NCI-H2029 (cell line): ENCODE data around the gene TNS3.

Source experiments
- DNase-seq: peaks from one replicate; lab custom pipeline; 2025; lab: John Stamatoyannopoulos, UW

TNS3 gene

DNA sequence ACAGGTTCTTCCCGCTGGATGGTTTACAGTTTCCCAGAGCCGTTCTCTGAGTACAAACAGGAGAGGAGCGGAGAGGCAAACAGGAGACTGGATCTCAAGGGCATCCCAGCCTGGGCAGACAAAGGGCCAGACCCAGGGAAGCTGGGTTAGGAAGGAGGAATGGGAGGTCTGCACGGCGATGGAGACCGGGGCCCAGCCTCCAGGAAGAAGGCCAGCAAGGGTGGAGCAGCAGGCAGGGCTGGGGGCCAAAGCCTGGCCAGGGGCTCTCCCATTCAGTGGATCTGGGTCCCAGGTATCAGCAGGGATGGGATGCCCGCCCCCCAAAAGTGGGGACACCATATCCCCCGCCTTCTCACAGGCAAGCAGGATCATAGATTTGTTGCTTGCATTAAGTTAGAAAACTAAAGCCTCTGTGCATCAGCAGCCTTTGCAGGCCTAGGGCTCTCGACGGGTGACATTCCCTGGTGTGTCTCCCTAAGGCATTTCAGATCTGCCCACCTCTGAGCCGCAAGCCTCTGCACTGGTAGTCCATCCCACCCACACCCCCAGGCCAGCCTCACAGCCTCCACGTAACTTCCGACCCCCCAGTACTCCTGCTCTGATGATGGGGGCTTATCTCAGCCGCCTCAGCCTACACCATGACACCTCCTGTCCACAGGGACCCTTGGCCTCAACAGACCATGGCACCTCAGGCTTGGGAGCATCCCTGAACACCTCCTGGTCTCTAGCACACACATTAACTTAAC, 59.9 kb downstream of the TNS3 start:
- no peak for DNase-seq

- no peak for DNase-seq
Measured at GRCh38 chr7:47521011-47521795, 60.7 kb downstream of the TNS3 start.

- DNase-seq = no peak
Measured at GRCh38 chr7:47520406-47520805, 61.5 kb downstream of the TNS3 start.

DNA sequence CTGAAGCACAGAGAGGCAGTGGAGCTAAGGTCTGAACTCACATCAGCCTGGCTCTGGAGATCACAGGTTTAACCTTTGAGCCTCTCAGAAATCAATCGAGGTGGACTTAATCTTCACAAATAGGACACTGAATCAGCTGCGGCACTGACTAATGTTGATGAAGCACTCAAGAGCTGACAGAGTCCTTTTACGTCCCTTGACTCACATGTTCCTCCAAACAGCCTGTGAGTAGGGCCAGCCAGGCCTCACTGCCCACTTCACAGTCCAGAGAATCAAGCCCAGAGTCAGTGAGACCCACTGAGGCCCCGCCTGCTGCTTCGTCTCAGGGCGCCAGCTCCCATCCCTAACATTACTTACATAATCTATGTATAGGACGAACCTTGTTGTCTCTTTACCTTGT, 63.1 kb downstream of the TNS3 start:
- no peak for DNase-seq

- DNase-seq = no peak
Measured at GRCh38 chr7:47517821-47518480, 64.0 kb downstream of the TNS3 start.

DNA sequence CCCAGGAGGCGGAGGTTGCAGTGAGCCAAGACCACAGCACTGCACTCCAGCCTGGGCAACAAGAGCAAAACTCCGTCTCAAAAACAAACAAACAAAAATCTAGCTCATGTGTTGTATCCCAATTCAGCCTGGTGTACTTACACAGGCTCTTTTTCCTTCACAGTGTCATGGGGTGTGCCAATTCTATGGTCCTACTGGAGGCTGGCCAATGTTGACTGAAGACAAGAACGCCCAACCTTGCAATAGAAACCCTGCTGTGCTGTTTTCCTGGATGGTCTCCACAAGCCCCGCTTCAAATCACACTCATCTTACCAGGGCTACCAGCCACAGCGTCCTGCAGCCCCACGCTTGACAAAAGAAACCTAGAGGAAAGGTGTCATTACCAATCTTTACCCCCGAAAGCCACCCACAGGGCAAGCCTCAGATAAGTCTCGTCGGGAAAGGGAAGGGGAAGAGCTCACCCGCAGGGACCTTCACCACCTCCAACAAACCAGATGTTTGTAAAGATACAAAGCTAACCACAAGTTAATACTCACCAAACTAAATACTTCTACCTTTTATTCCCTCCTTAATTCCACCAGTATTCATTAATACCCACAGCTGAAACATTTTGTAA, 64.8 kb downstream of the TNS3 start:
- DNase-seq = peak; percentile 78

DNA sequence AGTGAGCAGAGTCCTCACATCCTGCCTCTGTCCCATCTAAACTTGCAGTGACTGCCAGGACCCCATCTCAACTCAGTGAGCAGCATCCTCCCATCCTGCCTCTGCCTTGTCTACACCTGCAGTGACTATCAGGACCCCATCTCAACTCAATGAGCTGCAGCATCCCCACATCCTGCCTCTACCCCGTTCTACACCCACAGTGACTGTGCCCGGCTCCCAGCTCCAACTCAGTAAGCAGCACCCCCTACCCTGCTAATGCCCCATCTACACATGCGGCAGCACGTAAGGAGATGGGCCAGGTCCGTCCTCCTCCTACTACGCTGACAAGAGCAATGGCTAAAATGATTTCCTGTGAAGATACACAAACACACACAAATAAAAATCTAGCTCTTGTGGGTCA, 65.5 kb downstream of the TNS3 start:
- no peak for DNase-seq

DNA sequence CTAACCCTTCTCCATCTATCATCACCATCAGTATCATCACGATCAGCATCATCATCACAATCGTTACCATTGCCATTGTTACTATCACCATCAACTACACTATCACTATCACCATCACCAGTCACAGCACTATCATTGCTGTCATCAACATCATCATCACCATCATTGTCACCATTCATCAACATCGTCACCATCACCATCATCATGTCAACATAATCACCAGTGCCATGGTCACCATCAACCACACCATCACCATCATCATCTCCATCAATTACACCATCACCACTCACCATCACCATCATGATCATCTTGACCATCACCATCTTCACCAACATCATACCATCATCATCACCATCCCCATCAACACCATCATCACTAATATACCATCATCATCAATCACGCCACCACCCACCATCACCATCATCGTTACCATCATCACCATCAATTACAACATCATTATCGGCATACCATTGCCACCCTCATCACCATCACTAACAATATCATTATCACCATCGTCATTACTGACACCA, 66.5 kb downstream of the TNS3 start:
- no peak for DNase-seq

GRCh38 chr7:47514818-47515217, 67.1 kb downstream of the TNS3 start:
- DNase-seq = no peak

- DNase-seq = no peak
Measured at GRCh38 chr7:47514367-47514766, 67.5 kb downstream of the TNS3 start.

DNA sequence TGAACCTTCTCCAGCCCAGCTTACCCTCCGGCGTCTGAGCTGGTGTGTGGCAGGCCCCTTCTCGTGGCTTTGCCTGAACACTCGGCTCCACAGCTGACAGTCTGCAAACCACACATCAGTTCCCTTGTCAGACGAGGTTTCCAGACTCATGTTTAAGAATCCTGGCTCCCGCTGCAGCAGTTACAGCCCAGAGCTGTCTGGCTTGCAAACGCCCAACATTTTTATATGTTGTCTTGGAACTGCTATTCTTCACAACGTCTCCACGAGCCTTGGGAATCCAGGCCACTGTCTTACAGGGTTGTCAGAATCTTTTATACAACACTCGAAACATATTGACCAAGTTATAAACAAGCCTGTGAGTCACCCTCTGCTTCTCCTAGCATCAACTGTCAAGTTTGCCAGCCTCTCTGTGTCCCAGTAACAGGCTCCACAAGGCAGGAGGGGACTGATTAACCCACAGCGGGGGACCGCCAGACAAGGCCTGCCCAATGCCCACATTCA, 68.1 kb downstream of the TNS3 start:
- DNase-seq = no peak

DNA sequence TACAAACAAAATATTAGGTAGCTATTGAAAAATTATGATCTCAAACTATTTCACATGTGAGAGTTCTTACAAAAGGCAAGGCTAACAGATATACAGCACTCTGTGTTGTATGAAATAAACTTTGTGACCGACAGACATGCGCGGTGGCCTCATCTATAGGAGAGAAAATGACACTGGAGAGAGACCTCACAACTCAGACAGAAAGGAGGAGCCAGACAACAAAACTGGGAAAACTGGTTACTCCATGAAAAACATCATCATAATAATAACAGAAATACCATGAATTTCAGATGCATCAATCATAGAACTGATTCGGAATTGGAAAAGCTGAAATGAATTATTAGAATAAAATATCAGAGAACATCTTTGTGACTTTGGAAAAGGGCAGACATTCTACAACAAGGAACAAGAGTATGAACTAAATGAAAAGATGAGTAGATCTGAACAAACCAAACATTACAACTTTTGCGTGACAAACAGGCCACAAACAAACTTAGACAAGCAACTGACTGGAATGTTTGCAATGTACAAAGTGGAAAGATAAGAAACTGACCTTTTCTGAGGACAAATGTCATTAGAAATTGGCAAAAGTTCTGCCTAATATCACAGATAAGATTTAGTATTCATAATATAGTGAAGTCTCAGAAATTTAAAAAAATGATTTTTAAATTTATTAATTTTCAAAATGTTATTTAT, 69.3 kb downstream of the TNS3 start:
- no peak for DNase-seq

DNA sequence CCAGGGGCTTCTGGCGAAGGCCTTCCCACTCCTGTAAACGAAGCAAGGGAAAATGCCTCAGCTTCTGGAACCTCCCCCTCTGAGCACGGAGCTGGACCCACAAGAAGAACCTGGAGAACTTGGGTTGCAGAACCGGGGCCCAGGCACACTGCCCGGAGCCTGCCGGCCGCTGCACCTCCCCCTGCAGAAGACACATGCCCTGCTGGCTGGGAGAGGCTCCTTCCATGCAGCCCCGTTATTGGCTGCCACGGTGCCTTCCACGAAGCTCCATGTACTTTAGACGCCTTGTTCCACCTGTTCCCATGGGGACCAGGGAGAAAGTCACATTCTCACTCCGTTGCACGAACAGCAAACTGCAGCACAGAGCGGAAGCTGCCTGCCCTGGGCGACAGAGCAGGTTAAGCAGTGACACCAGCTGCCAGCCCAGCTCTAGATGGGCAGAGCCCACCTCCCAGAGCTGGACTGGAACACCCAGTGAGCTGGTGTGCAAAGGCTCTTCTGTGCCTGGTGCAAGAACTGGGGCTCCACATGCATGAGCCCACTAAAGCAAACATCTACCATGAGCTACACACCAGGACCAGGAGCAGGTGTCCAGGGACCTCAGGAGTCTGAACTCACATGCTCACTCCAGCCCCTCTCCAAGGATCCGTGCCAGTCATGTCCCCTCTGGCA, 70.1 kb downstream of the TNS3 start:
- no peak for DNase-seq

DNA sequence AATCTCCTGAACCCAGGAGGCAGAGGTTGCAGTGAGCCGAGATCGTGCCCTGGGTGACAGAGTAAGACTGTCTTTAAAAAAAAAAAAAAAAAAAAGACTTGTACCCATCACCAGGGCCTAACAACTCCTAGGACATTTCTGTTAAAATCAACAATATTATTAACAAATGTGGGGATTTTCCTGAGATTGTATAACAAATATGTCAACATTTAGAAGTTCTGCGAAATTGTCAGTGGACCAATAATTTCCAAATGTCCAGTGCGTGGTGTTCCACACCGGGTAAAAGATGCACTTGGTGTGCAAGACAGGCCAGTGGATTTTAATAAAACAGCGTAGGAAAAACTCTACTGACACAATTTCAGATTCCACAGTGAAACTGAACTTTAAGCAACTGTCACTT, 71.1 kb downstream of the TNS3 start:
- no peak for DNase-seq

- DNase-seq = no peak
Measured at GRCh38 chr7:47510192-47510591, 71.7 kb downstream of the TNS3 start.

- DNase-seq = no peak
Measured at GRCh38 chr7:47509571-47509970, 72.3 kb downstream of the TNS3 start.

GRCh38 chr7:47508389-47509380, 73.2 kb downstream of the TNS3 start:
- no peak for DNase-seq

- no peak for DNase-seq
Measured at GRCh38 chr7:47507522-47507921, 74.4 kb downstream of the TNS3 start.
